Measurements from ENCODE around the gene VAMP8. TPM values are rescaled to one million over a fixed set of nuclear protein-coding genes. Genes with fewer than 3 reads are reported as not detected.

VAMP8 gene
- total and polyA plus RNA-seq, 9 donors: 5.9 to 58.4 (median 24.7) TPM

- Histone ChIP-seq H3K9me3 (no peaks in the 10 kb centered on the region), H3K36me3 (no peaks in the 10 kb centered on the region), H3K4me3 (peak overlapping the region; percentile 68), H3K27ac (peak overlapping the region; percentile 97 to 98), H3K27me3 (no peaks in the 10 kb centered on the region), H3K4me1 (ENCODE audit: insufficient read depth) (peaks cover 4% of the 10 kb centered on the region)
- no peak for TF ChIP-seq CTCF (IDR thresholded peaks at IDR 0.05)
- peak; percentile 30 for TF ChIP-seq POLR2A (IDR thresholded peaks at IDR 0.05)
- DNase-seq: peak; percentile 58 to 74 (median 66)
- intact Hi-C loops (cut with DNase I): loop anchor here in 2 of 4 donors (2.0 to 5.0 kb wide), 2 partner anchors 101 to 117 kb away; no protein-coding TSS in a partner anchor
- WGBS, 3 donors: 1 to 2% (median 1%) methylated on average over 34 to 35 of the region's 35 CpGs
These were observed 39.5 kb upstream of the VAMP8 start for GRCh38 chr2:85537600-85538506.

- Histone ChIP-seq H3K36me3 (no peaks in the 10 kb centered on the region), H3K9me3 (no peaks in the 10 kb centered on the region), H3K4me3 (peak within 1 kb of the TSS; percentile 68), H3K27me3 (no peaks in the 10 kb centered on the region), H3K27ac (peak within 1 kb of the TSS; percentile 97 to 98), H3K4me1 (ENCODE audit: insufficient read depth) (peaks cover 4% of the 10 kb centered on the region)
- DNase-seq: peak; percentile 96 to 98 (median 97)
- 0% methylated on average over 68 to 92 of the region's 92 CpGs for WGBS, 3 donors
- TF ChIP-seq CTCF (IDR thresholded peaks at IDR 0.05) (peak; percentile 55 to 92 (median 91)), POLR2A (IDR thresholded peaks at IDR 0.05) (peak; percentile 99), EP300 (IDR thresholded peaks at IDR 0.05) (no peak)
- intact Hi-C loops (cut with DNase I): loop anchor here in 2 of 4 donors (2.0 to 5.0 kb wide), 2 partner anchors 101 to 118 kb away; no protein-coding TSS in a partner anchor
These were observed 38.7 kb upstream of the VAMP8 start, which contains the start of gene MAT2A for GRCh38 chr2:85538507-85539360. TSS of gene MAT2A (plus strand) at chr2:85539168. CDS start at chr2:85539288, 120 bp downstream.

- no peaks in the 10 kb centered on the region for H3K9me3 ChIP-seq
- WGBS, 3 donors: 0 to 1% (median 0%) methylated on average over 56 to 67 of the region's 67 CpGs
- peaks cover 4% of the 10 kb centered on the region for H3K4me1 ChIP-seq (ENCODE audit: insufficient read depth)
- TF ChIP-seq POLR2A (IDR thresholded peaks at IDR 0.05): no peak
- no peak for TF ChIP-seq EP300 (IDR thresholded peaks at IDR 0.05)
- TF ChIP-seq CTCF (IDR thresholded peaks at IDR 0.05): no peak
- H3K4me3 ChIP-seq: peak overlapping the region; percentile 68
- peak overlapping the region; percentile 97 to 98 for H3K27ac ChIP-seq
- DNase-seq: peak; percentile 75 to 85 (median 81)
- intact Hi-C loops (cut with DNase I): loop anchor here in 2 of 4 donors (2.0 to 5.0 kb wide), 2 partner anchors 102 to 119 kb away; no protein-coding TSS in a partner anchor
- H3K27me3 ChIP-seq: no peaks in the 10 kb centered on the region
- H3K36me3 ChIP-seq: no peaks in the 10 kb centered on the region
These were observed 37.8 kb upstream of the VAMP8 start for GRCh38 chr2:85539361-85540132.
